ENCODE measurements around the gene SNORC.

GRCh38 chr2:232870766-232871371 is 805 bp downstream of the SNORC start:
- TF ChIP-seq CTCF (IDR thresholded peaks at IDR 0.05): no peak
- no peak for TF ChIP-seq POLR2A (IDR thresholded peaks at IDR 0.05)
